Transverse colon (tissue), 4 donors: ENCODE measurements around the gene DDI2. TPM values are rescaled to one million over a fixed set of nuclear protein-coding genes. Genes with fewer than 3 reads are reported as not detected.

Experiments
- DNase-seq: peaks from one replicate; pipeline ENCODE4 v3.0.0-alpha.2; 2019
- H3K27ac ChIP-seq, 4 donors: fragments of 200-600 bp; sonication (generic); 2 replicates each; pipeline ENCODE4 v1.5.1; 2016 to 2018; ENCODE audit warnings: inconsistent platforms in 4 of 4
- H3K27me3 ChIP-seq: fragments of 200-600 bp; sonication (generic); 2 replicates; pipeline ENCODE4 v1.5.1; 2017; ENCODE audit warnings: inconsistent platforms
- H3K36me3 ChIP-seq, 4 donors: fragments of 200-600 bp; sonication (generic); 2 replicates each; pipeline ENCODE4 v1.5.1; 2017 to 2019; ENCODE audit warnings: inconsistent platforms in 4 of 4
- H3K4me1 ChIP-seq, 4 donors: fragments of 200-600 bp; sonication (generic); 2 replicates each; pipeline ENCODE4 v1.5.1; 2017 to 2020; ENCODE audit warnings: inconsistent platforms in 4 of 4
- H3K4me3 ChIP-seq, 4 donors: fragments of 200-600 bp; sonication (generic); 1 replicate in 1 of 4; 2 replicates in 3 of 4; pipeline versions ENCODE4 v1.5.1 to v1.6.1; 2017 to 2019; ENCODE audit warnings: inconsistent platforms in 4 of 4
- H3K9me3 ChIP-seq, 2 donors: fragments of 200-600 bp; sonication (generic); 2 replicates each; pipeline ENCODE4 v1.5.1; 2017 to 2019; ENCODE audit warnings: inconsistent platforms in 2 of 2
- CTCF ChIP-seq, 5 experiments: fragments of 200-600 bp in 3 of 5; fragments of 450-650 bp in 2 of 5; sonication (generic) in 3 of 5; IDR thresholded peaks; 1 replicate in 2 of 5; 2 replicates in 3 of 5; pipeline ENCODE4 v1.5.1; 2016 to 2017; ENCODE audit warnings: antibody characterized with exemption in 5 of 5, inconsistent platforms in 3 of 5, mild to moderate bottlenecking in 2 of 5, moderate library complexity in 1 of 5
- EP300 ChIP-seq: sonication (generic); formaldehyde crosslinking; IDR thresholded peaks from one replicate; pipeline ENCODE4 v1.6.1; 2017; ENCODE audit warnings: antibody characterized with exemption, low read depth
- POLR2A ChIP-seq: fragments of 450-650 bp; IDR thresholded peaks from one replicate; pipeline ENCODE4 v1.6.1; 2016; ENCODE audit warnings: antibody characterized with exemption, mild to moderate bottlenecking, moderate library complexity
- POLR2AphosphoS5 ChIP-seq, 3 donors: sonication (generic); formaldehyde crosslinking; IDR thresholded peaks; one replicate each; pipeline ENCODE4 v1.6.1; 2016; ENCODE audit warnings: antibody characterized with exemption in 3 of 3
- WGBS, 2 donors: methylation state at CpG; one replicate each; pipeline ENCODE4 v1.1.5; 2018; ENCODE audit warnings: low coverage in 1 of 2; 5-methylcytosine and 5-hydroxymethylcytosine counted together
- in situ Hi-C, 4 donors: fragments of 200-750 bp; cut with MboI; loops; one replicate each; pipeline versions ENCODE4 v1.15.0 to v1.15.1; 2017; ENCODE audit warnings: low sequenced_read_pairs in 3 of 4, low pct_ligation_motif_present in 1 of 4, low pct_unique_long_range_greater_than_20kb in 1 of 4
- intact Hi-C: fragments of 100-400 bp; cut with DNase I; formaldehyde crosslinking; loops from one replicate; pipeline ENCODE4 v1.15.1; 2023; ENCODE audit warnings: low total_unique reads
- total RNA-seq, 4 donors: library from RNA; depleted of rRNA; stranded (reverse); fragments of >200 nt; gene quantifications; one replicate each; pipeline ENCODE4 v1.1.0, GENCODE V29; 2016

DDI2 gene
- total RNA-seq, 4 donors from 2014 or later: 28.1 to 95.4 (median 42.9) TPM

GRCh38 chr1:15573477-15573876 lies 43.8 kb upstream of the DDI2 start:
- 22 to 84% methylated on average over 4 to 9 of the region's 9 CpGs for WGBS, 2 donors
- in situ Hi-C loops (no loop called here), intact Hi-C loops (no loop called here)
- H3K27me3 ChIP-seq: no peaks in the 10 kb centered on the region
- H3K4me3 ChIP-seq: no peak overlapping the region
- no peaks in the 10 kb centered on the region for H3K9me3 ChIP-seq
- no peaks in the 10 kb centered on the region for H3K4me1 ChIP-seq
- H3K36me3 ChIP-seq: peaks cover 0 to 6% (median 3%) of the 10 kb centered on the region in 4 donors
- no peak for TF ChIP-seq POLR2AphosphoS5 (IDR thresholded peaks at IDR 0.05)
- TF ChIP-seq EP300: no peak
- no peak for TF ChIP-seq CTCF (IDR thresholded peaks at IDR 0.05)
- no peak for TF ChIP-seq POLR2A
- no peak overlapping the region for H3K27ac ChIP-seq
- DNase-seq: no peak

- H3K4me1 ChIP-seq: peaks cover 1 to 7% (median 6%) of the 10 kb centered on the region in 4 donors
- peaks cover 0 to 4% (median 2%) of the 10 kb centered on the region in 4 donors for H3K36me3 ChIP-seq
- no peak overlapping the region for H3K27ac ChIP-seq
- 75% methylated on average over 6 of the region's 6 CpGs; no CpG with 5 or more reads in 1 of the 2 donors for WGBS, 2 donors
- in situ Hi-C loops (no loop called here), intact Hi-C loops (no loop called here)
- no peaks in the 10 kb centered on the region for H3K27me3 ChIP-seq
- no peak overlapping the region for H3K4me3 ChIP-seq
- H3K9me3 ChIP-seq: no peaks in the 10 kb centered on the region
- no peak for DNase-seq
- no peak for TF ChIP-seq EP300
These were observed 42.5 kb upstream of the DDI2 start for GRCh38 chr1:15574741-15575140.

DNA sequence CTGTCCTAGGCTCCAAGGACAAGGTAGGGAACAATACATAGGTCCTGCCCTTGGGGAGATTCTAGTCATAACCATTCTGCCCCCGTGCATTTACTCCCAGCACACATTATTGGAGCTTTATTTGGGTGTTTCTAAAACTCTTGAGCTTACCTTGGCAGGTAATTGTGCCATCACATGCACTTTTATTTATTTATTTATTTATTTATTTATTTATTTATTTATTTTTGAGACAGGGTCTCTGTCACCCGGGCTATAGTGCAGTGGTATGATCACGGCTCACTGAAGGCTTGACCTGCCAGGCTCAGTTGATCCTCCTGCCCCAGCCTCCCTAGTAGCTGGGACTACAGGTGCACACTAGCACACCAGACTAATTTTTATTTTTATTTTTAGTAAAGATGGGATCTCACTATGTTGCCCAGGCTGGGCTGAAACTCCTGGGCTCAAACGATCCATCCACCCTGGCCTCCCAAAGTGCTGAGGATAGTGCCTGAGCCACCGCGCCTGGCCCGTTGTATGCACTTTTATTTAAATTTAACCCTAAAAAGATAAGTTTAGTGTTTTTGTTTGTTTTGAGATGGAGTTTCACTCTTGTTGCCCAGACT lies 41.6 kb upstream of the DDI2 start:
- 97 to 100% methylated on average over 2 to 7 of the region's 7 CpGs for WGBS, 2 donors
- intact Hi-C loops: no loop called here

DNA sequence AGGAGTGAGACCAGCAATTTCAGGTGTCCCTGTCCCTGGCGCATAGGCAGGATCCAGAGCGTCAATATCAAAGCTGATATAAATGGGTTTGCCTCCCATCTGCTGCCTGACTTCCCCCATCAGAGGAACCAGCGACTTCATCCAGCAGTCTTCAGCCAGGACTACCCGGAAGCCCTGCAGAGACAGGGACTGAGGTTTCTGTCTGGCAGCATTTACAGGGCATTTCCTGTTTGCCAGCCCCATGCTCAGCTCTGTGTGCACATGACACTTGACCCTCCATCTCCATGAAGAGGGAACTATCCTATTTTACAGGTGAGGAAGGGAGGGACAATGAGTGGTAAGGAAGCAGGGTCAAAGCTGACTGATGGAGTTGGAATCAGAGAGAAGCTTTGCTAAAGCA lies 39.6 kb upstream of the DDI2 start:
- no peaks in the 10 kb centered on the region for H3K27me3 ChIP-seq
- no peak overlapping the region for H3K4me3 ChIP-seq
- WGBS, 2 donors: 83% methylated on average over 4 of the region's 4 CpGs; no CpG with 5 or more reads in 1 of the 2 donors
- TF ChIP-seq CTCF (IDR thresholded peaks at IDR 0.05) (no peak), EP300 (no peak), POLR2AphosphoS5 (IDR thresholded peaks at IDR 0.05) (no peak), POLR2A (no peak)
- no peaks in the 10 kb centered on the region for H3K9me3 ChIP-seq
- DNase-seq: no peak
- no peaks in the 10 kb centered on the region for H3K36me3 ChIP-seq
- H3K4me1 ChIP-seq: peaks cover 4 to 9% (median 8%) of the 10 kb centered on the region in 4 donors
- no peak overlapping the region for H3K27ac ChIP-seq
- intact Hi-C loops (no loop called here), in situ Hi-C loops (no loop called here)

More for the DNA sequence above, 41.6 kb upstream of the DDI2 start:
- H3K36me3 ChIP-seq: no peaks in the 10 kb centered on the region
- no peak overlapping the region for H3K4me3 ChIP-seq
- TF ChIP-seq EP300 (no peak), POLR2AphosphoS5 (IDR thresholded peaks at IDR 0.05) (no peak), POLR2A (no peak)
- peaks cover 4 to 9% (median 8%) of the 10 kb centered on the region in 4 donors for H3K4me1 ChIP-seq
- in situ Hi-C loops: no loop called here
- no peak for DNase-seq
- no peaks in the 10 kb centered on the region for H3K27me3 ChIP-seq
- H3K9me3 ChIP-seq: no peaks in the 10 kb centered on the region
- H3K27ac ChIP-seq: no peak overlapping the region

GRCh38 chr1:15578921-15579682 lies 38.2 kb upstream of the DDI2 start:
- H3K4me3 ChIP-seq: no peak overlapping the region
- no peaks in the 10 kb centered on the region for H3K9me3 ChIP-seq
- intact Hi-C loops: no loop called here
- 77% methylated on average over 16 of the region's 16 CpGs; no CpG with 5 or more reads in 1 of the 2 donors for WGBS, 2 donors
- TF ChIP-seq POLR2AphosphoS5 (IDR thresholded peaks at IDR 0.05) (no peak), POLR2A (no peak), CTCF (IDR thresholded peaks at IDR 0.05) (no peak), EP300 (no peak)
- no peak for DNase-seq
- no peaks in the 10 kb centered on the region for H3K27me3 ChIP-seq
- H3K4me1 ChIP-seq: peaks cover 4 to 13% (median 10%) of the 10 kb centered on the region in 4 donors
- H3K27ac ChIP-seq: peak overlapping the region in 3 of 4 donors; percentile 16 to 31 (median 17)
- in situ Hi-C loops: no loop called here
- no peaks in the 10 kb centered on the region for H3K36me3 ChIP-seq
